Body of pancreas (tissue), 4 donors: ENCODE results near the gene TKFC. TPM values are rescaled to one million over a fixed set of nuclear protein-coding genes. Genes with fewer than 3 reads are reported as not detected.

Source experiments
- ATAC-seq: fragments of 150-250 bp; one replicate; pipeline ENCODE4 v1.9.1; 2016
- DNase-seq, 4 donors: peaks; one replicate each; pipeline ENCODE4 v3.0.0-alpha.2; 2019
- H3K27ac ChIP-seq, 4 donors: fragments of 200-600 bp; sonication (generic); 1 replicate in 3 of 4; 2 replicates in 1 of 4; pipeline versions ENCODE4 v1.5.1 to v1.6.1; 2016 to 2019; ENCODE audit warnings: mild to moderate bottlenecking in 1 of 4, mixed read lengths in 1 of 4, moderate library complexity in 1 of 4
- H3K27me3 ChIP-seq, 2 donors: fragments of 200-600 bp; sonication (generic); one replicate each; pipeline ENCODE4 v1.6.0; 2016; ENCODE audit warnings: mild to moderate bottlenecking in 1 of 2
- H3K36me3 ChIP-seq, 2 donors: fragments of 200-600 bp; sonication (generic); replicated peaks in 1 of 2; 2 replicates each; pipeline ENCODE4 v1.5.1; 2016; ENCODE audit warnings: low read depth in 2 of 2; ENCODE audit not compliant: insufficient read depth in 1 of 2
- H3K4me1 ChIP-seq: fragments of 200-600 bp; sonication (generic); one replicate; pipeline ENCODE4 v1.6.0; 2016
- H3K4me3 ChIP-seq, 2 donors: fragments of 200-600 bp; sonication (generic); 1 replicate in 1 of 2; 2 replicates in 1 of 2; pipeline ENCODE4 v1.5.1; 2016 to 2019
- H3K9me3 ChIP-seq, 3 donors: fragments of 200-600 bp; sonication (generic); 1 replicate in 2 of 3; 2 replicates in 1 of 3; pipeline ENCODE4 v1.5.1; 2016
- CTCF ChIP-seq, 7 experiments: fragments of 450-650 bp in 4 of 7; fragments of 200-600 bp in 3 of 7; sonication (generic) in 3 of 7; IDR thresholded peaks; one replicate each; pipeline ENCODE4 v1.5.1; 2016 to 2019; ENCODE audit warnings: antibody characterized with exemption in 7 of 7
- POLR2A ChIP-seq, 3 donors: fragments of 450-650 bp; IDR thresholded peaks; one replicate each; pipeline ENCODE4 v1.6.1; 2016; ENCODE audit warnings: antibody characterized with exemption in 3 of 3, mild to moderate bottlenecking in 2 of 3
- WGBS, 2 donors: methylation state at CpG; one replicate each; pipeline ENCODE4 v1.1.5; 2017; 5-methylcytosine and 5-hydroxymethylcytosine counted together
- intact Hi-C: fragments of 100-400 bp; cut with DNase I; formaldehyde crosslinking; loops from one replicate; pipeline ENCODE4 v1.15.1; 2023
- total RNA-seq, 2 donors: library from RNA; depleted of rRNA; stranded (reverse); fragments of >200 nt; gene quantifications; one replicate each; pipeline ENCODE4 v1.1.0, GENCODE V29; 2016

Gene TKFC
- total RNA-seq, 2 donors from 2014 or later = 27.5 to 38.6 TPM

GRCh38 chr11:61352038-61352437, 19.0 kb downstream of the TKFC start:
- whole genome bisulfite sequencing, 2 donors = 81 to 84% methylated on average over 8 of the region's 8 CpGs
- intact Hi-C loops = no loop called here
- ATAC-seq (no peak), DNase-seq (no peak)
- H3K36me3 ChIP-seq = peaks cover 4 to 17% of the 10 kb centered on the region in 2 donors
- no peaks in the 10 kb centered on the region for H3K9me3 ChIP-seq
- no peak overlapping the region for H3K4me3 ChIP-seq
- H3K4me1 ChIP-seq = no peaks in the 10 kb centered on the region
- TF ChIP-seq CTCF (IDR thresholded peaks at IDR 0.05) (no peak), POLR2A (IDR thresholded peaks at IDR 0.05) (no peak)
- H3K27me3 ChIP-seq = no peaks in the 10 kb centered on the region
- no peak overlapping the region for H3K27ac ChIP-seq

- no peaks in the 10 kb centered on the region for H3K27me3 ChIP-seq
- no peaks in the 10 kb centered on the region for H3K9me3 ChIP-seq
- H3K36me3 ChIP-seq = peaks cover 4 to 17% of the 10 kb centered on the region in 2 donors
- H3K27ac ChIP-seq = no peak overlapping the region
- TF ChIP-seq POLR2A (IDR thresholded peaks at IDR 0.05) (no peak), CTCF (IDR thresholded peaks at IDR 0.05) (no peak)
- 83 to 93% methylated on average over 11 to 15 of the region's 15 CpGs for WGBS, 2 donors
- H3K4me1 ChIP-seq = no peaks in the 10 kb centered on the region
- DNase-seq (no peak), ATAC-seq (no peak)
- H3K4me3 ChIP-seq = no peak overlapping the region
- intact Hi-C loops = no loop called here
Measured at GRCh38 chr11:61353131-61354067, 20.4 kb downstream of the TKFC start.

- Histone ChIP-seq H3K9me3 (no peaks in the 10 kb centered on the region), H3K4me1 (no peaks in the 10 kb centered on the region), H3K27ac (no peak overlapping the region), H3K36me3 (peaks cover 4 to 13% of the 10 kb centered on the region in 2 donors), H3K27me3 (no peaks in the 10 kb centered on the region), H3K4me3 (no peak overlapping the region)
- ATAC-seq (no peak), DNase-seq (no peak)
- TF ChIP-seq POLR2A (IDR thresholded peaks at IDR 0.05) = no peak
- no peak for TF ChIP-seq CTCF (IDR thresholded peaks at IDR 0.05)
- intact Hi-C loops = no loop called here
- 87 to 92% methylated on average over 2 of the region's 2 CpGs for WGBS, 2 donors
Measured at GRCh38 chr11:61354208-61354607, 21.2 kb downstream of the TKFC start.

GRCh38 chr11:61356706-61357105, 23.7 kb downstream of the TKFC start:
- H3K4me1 ChIP-seq = peaks cover 10% of the 10 kb centered on the region
- H3K36me3 ChIP-seq = peaks cover 2 to 4% of the 10 kb centered on the region in 2 donors
- H3K4me3 ChIP-seq = no peak overlapping the region
- no peaks in the 10 kb centered on the region for H3K27me3 ChIP-seq
- intact Hi-C loops = no loop called here
- no peak for ATAC-seq
- no peak overlapping the region for H3K27ac ChIP-seq
- TF ChIP-seq CTCF (IDR thresholded peaks at IDR 0.05) = no peak
- TF ChIP-seq POLR2A (IDR thresholded peaks at IDR 0.05) = no peak
- no peaks in the 10 kb centered on the region for H3K9me3 ChIP-seq
- DNase-seq = no peak
- 79 to 86% methylated on average over 4 of the region's 4 CpGs for WGBS, 2 donors
